Mesothelial cell of epicardium (in vitro differentiated cells): Measurements from ENCODE around the gene LMX1B. TPM values are rescaled to one million over a fixed set of nuclear protein-coding genes. Genes with fewer than 3 reads are reported as not detected.

Experiments
- DNase-seq, 2 experiments: peaks; one replicate each; pipeline ENCODE4 v3.0.0; 2021; ENCODE audit warnings: low spot score in 2 of 2; ENCODE audit not compliant: unreplicated experiment in 2 of 2
- H3K27ac Mint-ChIP-seq: 2 replicates; pipeline ENCODE4 v1.8.0; 2021; ENCODE audit warnings: mixed read lengths
- H3K27me3 Mint-ChIP-seq: 2 replicates; pipeline ENCODE4 v1.8.0; 2021; ENCODE audit warnings: low read depth, mixed read lengths
- H3K36me3 Mint-ChIP-seq: 2 replicates; pipeline ENCODE4 v1.8.0; 2021; ENCODE audit warnings: mixed read lengths
- H3K4me1 Mint-ChIP-seq: 2 replicates; pipeline ENCODE4 v1.8.0; 2021; ENCODE audit warnings: mixed read lengths
- H3K4me3 Mint-ChIP-seq: 2 replicates; pipeline ENCODE4 v1.8.0; 2021; ENCODE audit warnings: mild to moderate bottlenecking, moderate library complexity, mixed read lengths
- H3K9me3 Mint-ChIP-seq: 2 replicates; pipeline ENCODE4 v1.8.0; 2021; ENCODE audit warnings: mixed read lengths
- CTCF ChIP-seq: fragments of 200-600 bp; sonication (generic); IDR thresholded peaks from one replicate; pipeline ENCODE4 v1.5.0; 2021; ENCODE audit warnings: antibody characterized with exemption; ENCODE audit not compliant: unreplicated experiment
- total RNA-seq: library from RNA; stranded (reverse); gene quantifications from 3 replicates; pipeline ENCODE4 v1.2.1, GENCODE V29; 2021

Gene LMX1B
- total RNA-seq, 1 donor from 2014 or later: 0.09 TPM

GRCh38 chr9:126682928-126683697, 69.4 kb downstream of the LMX1B start:
- Mint-ChIP-seq H3K4me3 (peak overlapping the region; percentile 22), H3K27me3 (peaks cover 91% of the 10 kb centered on the region), H3K9me3 (no peaks in the 10 kb centered on the region), H3K36me3 (no peaks in the 10 kb centered on the region), H3K27ac (no peak overlapping the region), H3K4me1 (peaks cover 4% of the 10 kb centered on the region)
- TF ChIP-seq CTCF: no peak
- no peak for DNase-seq

- H3K9me3 Mint-ChIP-seq: no peaks in the 10 kb centered on the region
- peaks cover 4% of the 10 kb centered on the region for H3K4me1 Mint-ChIP-seq
- H3K36me3 Mint-ChIP-seq: no peaks in the 10 kb centered on the region
- no peak for DNase-seq
- H3K4me3 Mint-ChIP-seq: peak overlapping the region; percentile 22
- TF ChIP-seq CTCF: no peak
- H3K27me3 Mint-ChIP-seq: peaks cover 90% of the 10 kb centered on the region
- no peak overlapping the region for H3K27ac Mint-ChIP-seq
Observed at GRCh38 chr9:126683698-126684044, 69.9 kb downstream of the LMX1B start.

- Mint-ChIP-seq H3K4me3 (no peak overlapping the region), H3K27ac (no peak overlapping the region), H3K27me3 (peaks cover 90% of the 10 kb centered on the region), H3K36me3 (no peaks in the 10 kb centered on the region), H3K9me3 (no peaks in the 10 kb centered on the region), H3K4me1 (peaks cover 4% of the 10 kb centered on the region)
- TF ChIP-seq CTCF: no peak
- no peak for DNase-seq
Observed at GRCh38 chr9:126684345-126684744, 70.6 kb downstream of the LMX1B start.

GRCh38 chr9:126684965-126685465, 71.3 kb downstream of the LMX1B start:
- no peak for TF ChIP-seq CTCF
- no peaks in the 10 kb centered on the region for H3K36me3 Mint-ChIP-seq

GRCh38 chr9:126687930-126688461, 74.3 kb downstream of the LMX1B start:
- H3K27me3 Mint-ChIP-seq: peaks cover 91% of the 10 kb centered on the region
- H3K27ac Mint-ChIP-seq: no peak overlapping the region
- TF ChIP-seq CTCF: no peak
- H3K9me3 Mint-ChIP-seq: no peaks in the 10 kb centered on the region
- H3K4me1 Mint-ChIP-seq: peaks cover 6% of the 10 kb centered on the region
- H3K36me3 Mint-ChIP-seq: no peaks in the 10 kb centered on the region
- H3K4me3 Mint-ChIP-seq: no peak overlapping the region
- DNase-seq: no peak

More at GRCh38 chr9:126684965-126685465, 71.3 kb downstream of the LMX1B start:
- H3K4me3 Mint-ChIP-seq: no peak overlapping the region
- peaks cover 89% of the 10 kb centered on the region for H3K27me3 Mint-ChIP-seq
- H3K4me1 Mint-ChIP-seq: peaks cover 4% of the 10 kb centered on the region
- H3K9me3 Mint-ChIP-seq: no peaks in the 10 kb centered on the region
- no peak overlapping the region for H3K27ac Mint-ChIP-seq
- no peak for DNase-seq
